C4-2B (cell line): Measurements from ENCODE around the gene CFAP58.

Source experiments
- ZFX ChIP-seq: fragments of 450-650 bp; IDR thresholded peaks from 2 replicates; pipeline ENCODE4 v1.6.1; 2017
- TF ChIP-seq, protein P1 (sequence below): fragments of 450-650 bp; conservative IDR thresholded peaks from 2 replicates; pipeline ENCODE4 v1.5.1; 2017; ENCODE audit warnings: mild to moderate bottlenecking

DNA sequence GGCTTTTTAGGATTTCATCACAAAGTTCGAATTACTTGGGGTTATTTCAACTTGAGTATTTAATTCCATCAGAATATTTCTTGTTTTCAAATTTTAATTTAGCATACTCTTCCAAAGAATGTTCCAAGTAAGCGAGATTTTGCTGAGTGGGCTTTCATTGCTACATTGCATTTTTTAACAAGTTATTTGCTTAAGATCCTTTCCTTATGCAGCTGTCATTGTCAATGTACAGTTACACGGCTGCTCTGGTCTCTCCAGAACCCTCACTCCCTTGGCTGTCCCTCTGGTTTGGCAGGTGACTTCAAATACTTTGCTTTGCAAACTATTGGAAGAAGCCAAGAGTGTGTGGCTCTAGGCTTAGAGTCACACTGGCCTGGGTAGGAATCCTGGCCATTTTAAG lies 80.0 kb downstream of the CFAP58 start:
- TF ChIP-seq, protein P1, sequence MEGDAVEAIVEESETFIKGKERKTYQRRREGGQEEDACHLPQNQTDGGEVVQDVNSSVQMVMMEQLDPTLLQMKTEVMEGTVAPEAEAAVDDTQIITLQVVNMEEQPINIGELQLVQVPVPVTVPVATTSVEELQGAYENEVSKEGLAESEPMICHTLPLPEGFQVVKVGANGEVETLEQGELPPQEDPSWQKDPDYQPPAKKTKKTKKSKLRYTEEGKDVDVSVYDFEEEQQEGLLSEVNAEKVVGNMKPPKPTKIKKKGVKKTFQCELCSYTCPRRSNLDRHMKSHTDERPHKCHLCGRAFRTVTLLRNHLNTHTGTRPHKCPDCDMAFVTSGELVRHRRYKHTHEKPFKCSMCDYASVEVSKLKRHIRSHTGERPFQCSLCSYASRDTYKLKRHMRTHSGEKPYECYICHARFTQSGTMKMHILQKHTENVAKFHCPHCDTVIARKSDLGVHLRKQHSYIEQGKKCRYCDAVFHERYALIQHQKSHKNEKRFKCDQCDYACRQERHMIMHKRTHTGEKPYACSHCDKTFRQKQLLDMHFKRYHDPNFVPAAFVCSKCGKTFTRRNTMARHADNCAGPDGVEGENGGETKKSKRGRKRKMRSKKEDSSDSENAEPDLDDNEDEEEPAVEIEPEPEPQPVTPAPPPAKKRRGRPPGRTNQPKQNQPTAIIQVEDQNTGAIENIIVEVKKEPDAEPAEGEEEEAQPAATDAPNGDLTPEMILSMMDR = no peak
- no peak for TF ChIP-seq ZFX
